ENCODE measurements around the gene TCFL5. TPM values are rescaled to one million over a fixed set of nuclear protein-coding genes. Genes with fewer than 3 reads are reported as not detected.

The TCFL5 gene
- total RNA-seq, 1 experiment from 2014 or later, result 23.8 TPM

DNA sequence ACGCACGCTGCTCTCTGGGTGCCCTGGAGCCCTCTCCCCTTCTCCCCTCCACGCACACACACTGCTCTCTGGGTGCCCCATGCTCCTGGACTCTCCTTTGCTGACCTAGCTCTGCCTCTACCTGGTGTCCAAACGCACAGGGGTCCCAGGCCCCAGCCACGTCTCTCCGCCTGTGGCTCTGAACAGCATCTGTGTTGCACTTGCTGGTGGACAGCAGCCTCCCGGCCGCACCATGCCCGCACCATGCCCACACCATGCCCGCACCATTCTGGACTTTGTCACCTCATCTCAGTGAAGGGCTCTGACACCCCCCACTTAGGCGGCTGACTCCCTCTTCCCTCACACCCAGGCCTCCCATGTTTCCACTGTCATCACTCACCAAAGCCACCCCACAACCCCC, 21.8 kb downstream of the TCFL5 start:
- H3K4me1 ChIP-seq (ENCODE audit: control insufficient read depth, insufficient read depth, low read length), result no peaks in the 10 kb centered on the region
- ChIA-PET POLR2A (no interaction called here), CTCF (no interaction called here)
- ATAC-seq (no peak), DNase-seq (ENCODE audit: low read depth, low spot score) (no peak)
- H3K27ac ChIP-seq (ENCODE audit: low read length), result no peak overlapping the region
- H3K4me3 ChIP-seq (ENCODE audit: low read depth in 2 of 2, low read length in 2 of 2), result no peak overlapping the region
- in situ Hi-C loops (cut with HindIII; ENCODE audit: low pct_unique_long_range_greater_than_20kb, low sequenced_read_pairs), result no loop called here
- H3K9me3 ChIP-seq (ENCODE audit: control insufficient read depth, insufficient read depth, low read depth, low read length), result no peaks in the 10 kb centered on the region
- no peaks in the 10 kb centered on the region for H3K27me3 ChIP-seq (ENCODE audit: control insufficient read depth, insufficient read depth, low read length)
- intact Hi-C loops (cut with micrococcal nuclease; ENCODE audit: unreplicated experiment), result no loop called here
- BruUV-seq (replicated peaks), result no TSS peak
- no peaks in the 10 kb centered on the region for H3K36me3 ChIP-seq (ENCODE audit: control insufficient read depth, insufficient read depth, low read length)
- TF ChIP-seq POLR2AphosphoS5 (IDR thresholded peaks at IDR 0.05; ENCODE audit: low read depth, low read length), result no peak
- TF ChIP-seq REST (IDR thresholded peaks at IDR 0.05; ENCODE audit: insufficient read depth in 1 of 2, low read depth in 2 of 2, low read length in 1 of 2), result no peak
- no peak for TF ChIP-seq SIN3A (IDR thresholded peaks at IDR 0.05; ENCODE audit: borderline replicate concordance, insufficient read depth, low read depth, low read length)
- no peak for TF ChIP-seq TCF7L2 (IDR thresholded peaks at IDR 0.05; ENCODE audit: low read depth, low read length)
- TF ChIP-seq CTCF (IDR thresholded peaks at IDR 0.05), result no peak

GRCh38 chr20:62839261-62839660, 22.4 kb downstream of the TCFL5 start:
- CTCF ChIA-PET, result no interaction called here
- H3K4me1 ChIP-seq (ENCODE audit: control insufficient read depth, insufficient read depth, low read length), result no peaks in the 10 kb centered on the region
- DNase-seq (ENCODE audit: low read depth, low spot score), result no peak
- TF ChIP-seq POLR2AphosphoS5 (IDR thresholded peaks at IDR 0.05; ENCODE audit: low read depth, low read length), result no peak
- no peak for TF ChIP-seq SIN3A (IDR thresholded peaks at IDR 0.05; ENCODE audit: borderline replicate concordance, insufficient read depth, low read depth, low read length)
- no peak for TF ChIP-seq TCF7L2 (IDR thresholded peaks at IDR 0.05; ENCODE audit: low read depth, low read length)
- no peak for TF ChIP-seq REST (IDR thresholded peaks at IDR 0.05; ENCODE audit: insufficient read depth in 1 of 2, low read depth in 2 of 2, low read length in 1 of 2)
- no peak for TF ChIP-seq CTCF (IDR thresholded peaks at IDR 0.05)
- in situ Hi-C loops (cut with HindIII; ENCODE audit: low pct_unique_long_range_greater_than_20kb, low sequenced_read_pairs), result no loop called here
- BruUV-seq (replicated peaks), result no TSS peak
- POLR2A ChIA-PET, result no interaction called here
- H3K9me3 ChIP-seq (ENCODE audit: control insufficient read depth, insufficient read depth, low read depth, low read length), result no peaks in the 10 kb centered on the region
- H3K27me3 ChIP-seq (ENCODE audit: control insufficient read depth, insufficient read depth, low read length), result no peaks in the 10 kb centered on the region
- intact Hi-C loops (cut with micrococcal nuclease; ENCODE audit: unreplicated experiment), result no loop called here
- no peaks in the 10 kb centered on the region for H3K36me3 ChIP-seq (ENCODE audit: control insufficient read depth, insufficient read depth, low read length)
- no peak overlapping the region for H3K27ac ChIP-seq (ENCODE audit: low read length)
- no peak overlapping the region for H3K4me3 ChIP-seq (ENCODE audit: low read depth in 2 of 2, low read length in 2 of 2)
- ATAC-seq, result 0 out of 2 replicates have a peak, but pooled peaks have one; percentile 30
